ENCODE results near the gene RFNG.

The RFNG gene

GRCh38 chr17:82050761-82051641 is 610 bp downstream of the RFNG start:
- no peaks in the 10 kb centered on the region for H3K9me3 Mint-ChIP-seq
- peaks cover 21% of the 10 kb centered on the region for H3K4me1 Mint-ChIP-seq
- H3K27me3 Mint-ChIP-seq: no peaks in the 10 kb centered on the region
- H3K36me3 Mint-ChIP-seq: peaks cover 11% of the 10 kb centered on the region
- peak; percentile 42 for DNase-seq
- H3K4me3 Mint-ChIP-seq: peak overlapping the region; percentile 86
- CTCF ChIA-PET: interaction anchor here (1.0 to 1.7 kb wide), 3 partner anchors 13 to 19 kb away, joined by 3 to 5 read pairs (median 4); partner anchors contain the start of genes DCXR and RAC3
- H3K27ac Mint-ChIP-seq: peak overlapping the region; percentile 90

- H3K9me3 Mint-ChIP-seq: no peaks in the 10 kb centered on the region
- no peak for DNase-seq
- CTCF ChIA-PET: interaction anchor here (1.0 to 1.7 kb wide), 3 partner anchors 13 to 19 kb away, joined by 3 to 5 read pairs (median 4); partner anchors contain the start of genes DCXR and RAC3
- no peaks in the 10 kb centered on the region for H3K27me3 Mint-ChIP-seq
- peaks cover 21% of the 10 kb centered on the region for H3K4me1 Mint-ChIP-seq
- peak overlapping the region; percentile 90 for H3K27ac Mint-ChIP-seq
- peaks cover 11% of the 10 kb centered on the region for H3K36me3 Mint-ChIP-seq
- H3K4me3 Mint-ChIP-seq: peak overlapping the region; percentile 86
These were observed 1.4 kb downstream of the RFNG start for GRCh38 chr17:82050152-82050760.

- Mint-ChIP-seq H3K36me3 (peaks cover 8% of the 10 kb centered on the region), H3K27ac (no peak overlapping the region), H3K27me3 (no peaks in the 10 kb centered on the region), H3K4me3 (peak overlapping the region; percentile 28), H3K4me1 (peaks cover 21% of the 10 kb centered on the region), H3K9me3 (no peaks in the 10 kb centered on the region)
- no peak for DNase-seq
- CTCF ChIA-PET: interaction anchor here (1.1 to 1.7 kb wide), 2 partner anchors 12 to 18 kb away, joined by 4 to 5 read pairs; partner anchors contain the start of genes DCXR and RAC3
These were observed 2.1 kb downstream of the RFNG start for GRCh38 chr17:82049521-82049971.

GRCh38 chr17:82049106-82049505 is 2.5 kb downstream of the RFNG start:
- peaks cover 8% of the 10 kb centered on the region for H3K36me3 Mint-ChIP-seq
- H3K4me3 Mint-ChIP-seq: peak overlapping the region; percentile 28
- H3K27ac Mint-ChIP-seq: no peak overlapping the region
- H3K9me3 Mint-ChIP-seq: no peaks in the 10 kb centered on the region
- no peaks in the 10 kb centered on the region for H3K27me3 Mint-ChIP-seq
- DNase-seq: no peak
- CTCF ChIA-PET: no interaction called here
- H3K4me1 Mint-ChIP-seq: peaks cover 21% of the 10 kb centered on the region

GRCh38 chr17:82048571-82048971 is 3.0 kb downstream of the RFNG start:
- no peak overlapping the region for H3K27ac Mint-ChIP-seq
- peak overlapping the region; percentile 36 for H3K4me3 Mint-ChIP-seq

GRCh38 chr17:82047914-82048570 is 3.6 kb downstream of the RFNG start:
- H3K4me1 Mint-ChIP-seq: peaks cover 13% of the 10 kb centered on the region
- no peak overlapping the region for H3K27ac Mint-ChIP-seq
- no peak overlapping the region for H3K4me3 Mint-ChIP-seq
- no peaks in the 10 kb centered on the region for H3K27me3 Mint-ChIP-seq
- H3K36me3 Mint-ChIP-seq: peaks cover 7% of the 10 kb centered on the region
- DNase-seq: no peak
- no peaks in the 10 kb centered on the region for H3K9me3 Mint-ChIP-seq
- CTCF ChIA-PET: no interaction called here

More at GRCh38 chr17:82048571-82048971, 3.0 kb downstream of the RFNG start:
- peaks cover 18% of the 10 kb centered on the region for H3K4me1 Mint-ChIP-seq
- CTCF ChIA-PET: no interaction called here
- peaks cover 7% of the 10 kb centered on the region for H3K36me3 Mint-ChIP-seq
- no peak for DNase-seq
- no peaks in the 10 kb centered on the region for H3K9me3 Mint-ChIP-seq
- no peaks in the 10 kb centered on the region for H3K27me3 Mint-ChIP-seq

- H3K9me3 Mint-ChIP-seq: no peaks in the 10 kb centered on the region
- no peak for DNase-seq
- H3K27me3 Mint-ChIP-seq: no peaks in the 10 kb centered on the region
- H3K4me3 Mint-ChIP-seq: no peak overlapping the region
- H3K36me3 Mint-ChIP-seq: peaks cover 7% of the 10 kb centered on the region
- peaks cover 8% of the 10 kb centered on the region for H3K4me1 Mint-ChIP-seq
- CTCF ChIA-PET: no interaction called here
- H3K27ac Mint-ChIP-seq: no peak overlapping the region
These were observed 4.2 kb downstream of the RFNG start for GRCh38 chr17:82047379-82047778.

- CTCF ChIA-PET: no interaction called here
- no peaks in the 10 kb centered on the region for H3K9me3 Mint-ChIP-seq
- no peak overlapping the region for H3K27ac Mint-ChIP-seq
- H3K36me3 Mint-ChIP-seq: peaks cover 7% of the 10 kb centered on the region
- DNase-seq: no peak
- H3K27me3 Mint-ChIP-seq: no peaks in the 10 kb centered on the region
- H3K4me1 Mint-ChIP-seq: peaks cover 8% of the 10 kb centered on the region
- H3K4me3 Mint-ChIP-seq: no peak overlapping the region
These were observed 4.7 kb downstream of the RFNG start for GRCh38 chr17:82046903-82047302.

GRCh38 chr17:82045936-82046484 is 5.6 kb downstream of the RFNG start:
- DNase-seq: no peak
- Mint-ChIP-seq H3K27me3 (peaks cover 5% of the 10 kb centered on the region), H3K9me3 (no peaks in the 10 kb centered on the region), H3K36me3 (peaks cover 7% of the 10 kb centered on the region), H3K4me3 (no peak overlapping the region), H3K27ac (no peak overlapping the region), H3K4me1 (peaks cover 8% of the 10 kb centered on the region)
- CTCF ChIA-PET: no interaction called here

GRCh38 chr17:82043507-82043906 is 8.1 kb downstream of the RFNG start:
- Mint-ChIP-seq H3K9me3 (no peaks in the 10 kb centered on the region), H3K4me1 (peaks cover 9% of the 10 kb centered on the region), H3K27me3 (peaks cover 14% of the 10 kb centered on the region), H3K36me3 (peaks cover 5% of the 10 kb centered on the region), H3K27ac (no peak overlapping the region), H3K4me3 (no peak overlapping the region)
- DNase-seq: no peak
- CTCF ChIA-PET: no interaction called here

GRCh38 chr17:82042649-82043048 is 9.0 kb downstream of the RFNG start:
- peaks cover 16% of the 10 kb centered on the region for H3K27me3 Mint-ChIP-seq
- CTCF ChIA-PET: no interaction called here
- H3K9me3 Mint-ChIP-seq: no peaks in the 10 kb centered on the region
- peaks cover 4% of the 10 kb centered on the region for H3K36me3 Mint-ChIP-seq
- no peak overlapping the region for H3K4me3 Mint-ChIP-seq
- DNase-seq: no peak
- H3K4me1 Mint-ChIP-seq: peaks cover 15% of the 10 kb centered on the region
- H3K27ac Mint-ChIP-seq: no peak overlapping the region

- no peak overlapping the region for H3K4me3 Mint-ChIP-seq
- peaks cover 18% of the 10 kb centered on the region for H3K27me3 Mint-ChIP-seq
- no peak for DNase-seq
- no peaks in the 10 kb centered on the region for H3K9me3 Mint-ChIP-seq
- no peaks in the 10 kb centered on the region for H3K36me3 Mint-ChIP-seq
- H3K4me1 Mint-ChIP-seq: peaks cover 18% of the 10 kb centered on the region
- H3K27ac Mint-ChIP-seq: no peak overlapping the region
- CTCF ChIA-PET: no interaction called here
These were observed 10.3 kb downstream of the RFNG start for GRCh38 chr17:82041144-82041814.

- CTCF ChIA-PET: interaction anchor here (1.3 kb wide), 1 partner anchor 18 kb away, joined by 4 read pairs; no protein-coding TSS in a partner anchor
- no peak for DNase-seq
- Mint-ChIP-seq H3K27me3 (peaks cover 18% of the 10 kb centered on the region), H3K36me3 (peaks cover 4% of the 10 kb centered on the region), H3K4me3 (no peak overlapping the region), H3K27ac (no peak overlapping the region), H3K4me1 (peaks cover 28% of the 10 kb centered on the region), H3K9me3 (no peaks in the 10 kb centered on the region)
These were observed 11.8 kb downstream of the RFNG start for GRCh38 chr17:82039695-82040299.

Data from activated naive CD4-positive, alpha-beta T cell treated with anti-CD3 and anti-CD28 coated beads, Interleukin-2, amount 10 ng/mL, durations not matched to agents 7 days and 5 days (primary cell).